ENCODE data around the gene LRPPRC.

DNA sequence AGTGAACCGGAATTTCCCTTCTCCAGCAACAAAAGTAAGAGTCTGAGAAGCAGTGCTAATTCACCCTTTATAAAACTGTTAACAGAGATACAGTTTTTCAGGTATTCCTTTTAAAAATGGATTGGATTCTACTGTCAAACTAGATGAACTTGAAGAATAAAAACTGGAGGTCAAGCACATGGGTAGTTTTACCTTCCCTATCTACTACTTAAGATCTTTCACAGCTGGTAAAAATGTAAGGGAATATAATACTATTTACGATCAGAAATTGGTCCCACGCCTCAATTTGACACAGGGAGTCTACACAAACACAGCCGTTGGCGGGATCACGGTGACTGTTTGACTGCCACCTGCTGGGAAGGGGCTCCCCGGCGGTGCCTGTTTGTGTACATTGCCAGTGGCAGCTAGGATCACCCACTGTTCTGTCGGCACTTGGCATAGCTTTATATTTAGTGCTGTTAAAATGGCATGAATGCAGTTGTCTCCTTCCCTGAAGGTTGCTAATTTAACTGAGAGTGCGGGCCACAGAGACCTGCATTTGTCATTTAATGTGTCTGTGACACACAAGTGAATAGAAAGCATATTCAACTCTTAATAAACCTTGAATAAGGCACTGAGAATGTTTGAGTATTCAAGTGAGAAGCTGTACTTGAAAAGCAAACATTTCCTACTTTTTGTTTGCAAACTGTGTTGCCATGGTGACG, 97.5 kb downstream of the LRPPRC start:
- TF ChIP-seq EP300 (IDR thresholded peaks at IDR 0.05; ENCODE audit: borderline replicate concordance in 1 of 2, low read depth in 1 of 2, low read length in 1 of 2) (no peak), MXI1 (IDR thresholded peaks at IDR 0.05; ENCODE audit: low read depth, low read length) (no peak), POLR2AphosphoS5 (IDR thresholded peaks at IDR 0.05; ENCODE audit: low read depth, low read length) (no peak), NRF1 (IDR thresholded peaks at IDR 0.05; ENCODE audit: low read depth, low read length) (no peak)
- TF ChIP-seq, protein P1, sequence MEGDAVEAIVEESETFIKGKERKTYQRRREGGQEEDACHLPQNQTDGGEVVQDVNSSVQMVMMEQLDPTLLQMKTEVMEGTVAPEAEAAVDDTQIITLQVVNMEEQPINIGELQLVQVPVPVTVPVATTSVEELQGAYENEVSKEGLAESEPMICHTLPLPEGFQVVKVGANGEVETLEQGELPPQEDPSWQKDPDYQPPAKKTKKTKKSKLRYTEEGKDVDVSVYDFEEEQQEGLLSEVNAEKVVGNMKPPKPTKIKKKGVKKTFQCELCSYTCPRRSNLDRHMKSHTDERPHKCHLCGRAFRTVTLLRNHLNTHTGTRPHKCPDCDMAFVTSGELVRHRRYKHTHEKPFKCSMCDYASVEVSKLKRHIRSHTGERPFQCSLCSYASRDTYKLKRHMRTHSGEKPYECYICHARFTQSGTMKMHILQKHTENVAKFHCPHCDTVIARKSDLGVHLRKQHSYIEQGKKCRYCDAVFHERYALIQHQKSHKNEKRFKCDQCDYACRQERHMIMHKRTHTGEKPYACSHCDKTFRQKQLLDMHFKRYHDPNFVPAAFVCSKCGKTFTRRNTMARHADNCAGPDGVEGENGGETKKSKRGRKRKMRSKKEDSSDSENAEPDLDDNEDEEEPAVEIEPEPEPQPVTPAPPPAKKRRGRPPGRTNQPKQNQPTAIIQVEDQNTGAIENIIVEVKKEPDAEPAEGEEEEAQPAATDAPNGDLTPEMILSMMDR (IDR thresholded peaks at IDR 0.05): peak; percentile 34

Data from SK-N-SH (cell line).